ENCODE measurements around the gene ACTN1.

Gene ACTN1

GRCh38 chr14:69012256-69012953 lies 33.3 kb upstream of the ACTN1 start:
- TF ChIP-seq, protein P1, sequence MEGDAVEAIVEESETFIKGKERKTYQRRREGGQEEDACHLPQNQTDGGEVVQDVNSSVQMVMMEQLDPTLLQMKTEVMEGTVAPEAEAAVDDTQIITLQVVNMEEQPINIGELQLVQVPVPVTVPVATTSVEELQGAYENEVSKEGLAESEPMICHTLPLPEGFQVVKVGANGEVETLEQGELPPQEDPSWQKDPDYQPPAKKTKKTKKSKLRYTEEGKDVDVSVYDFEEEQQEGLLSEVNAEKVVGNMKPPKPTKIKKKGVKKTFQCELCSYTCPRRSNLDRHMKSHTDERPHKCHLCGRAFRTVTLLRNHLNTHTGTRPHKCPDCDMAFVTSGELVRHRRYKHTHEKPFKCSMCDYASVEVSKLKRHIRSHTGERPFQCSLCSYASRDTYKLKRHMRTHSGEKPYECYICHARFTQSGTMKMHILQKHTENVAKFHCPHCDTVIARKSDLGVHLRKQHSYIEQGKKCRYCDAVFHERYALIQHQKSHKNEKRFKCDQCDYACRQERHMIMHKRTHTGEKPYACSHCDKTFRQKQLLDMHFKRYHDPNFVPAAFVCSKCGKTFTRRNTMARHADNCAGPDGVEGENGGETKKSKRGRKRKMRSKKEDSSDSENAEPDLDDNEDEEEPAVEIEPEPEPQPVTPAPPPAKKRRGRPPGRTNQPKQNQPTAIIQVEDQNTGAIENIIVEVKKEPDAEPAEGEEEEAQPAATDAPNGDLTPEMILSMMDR (IDR thresholded peaks at IDR 0.05; ENCODE audit: low read depth, low read length, missing control alignments): no peak
- H3K4me3 ChIP-seq (ENCODE audit: low read depth, low read length): no peak overlapping the region
- DNase-seq (ENCODE audit: low read depth): no peak

GRCh38 chr14:69010648-69011047 lies 31.5 kb upstream of the ACTN1 start:
- TF ChIP-seq, protein P1 (IDR thresholded peaks at IDR 0.05; ENCODE audit: low read depth, low read length, missing control alignments): no peak

GRCh38 chr14:69008421-69008884 lies 29.4 kb upstream of the ACTN1 start:
- no peak for DNase-seq (ENCODE audit: low read depth)
- TF ChIP-seq, protein P1 (IDR thresholded peaks at IDR 0.05; ENCODE audit: low read depth, low read length, missing control alignments): no peak
- no peak overlapping the region for H3K4me3 ChIP-seq (ENCODE audit: low read depth, low read length)

More at GRCh38 chr14:69010648-69011047, 31.5 kb upstream of the ACTN1 start:
- DNase-seq (ENCODE audit: low read depth): no peak
- no peak overlapping the region for H3K4me3 ChIP-seq (ENCODE audit: low read depth, low read length)

DNA sequence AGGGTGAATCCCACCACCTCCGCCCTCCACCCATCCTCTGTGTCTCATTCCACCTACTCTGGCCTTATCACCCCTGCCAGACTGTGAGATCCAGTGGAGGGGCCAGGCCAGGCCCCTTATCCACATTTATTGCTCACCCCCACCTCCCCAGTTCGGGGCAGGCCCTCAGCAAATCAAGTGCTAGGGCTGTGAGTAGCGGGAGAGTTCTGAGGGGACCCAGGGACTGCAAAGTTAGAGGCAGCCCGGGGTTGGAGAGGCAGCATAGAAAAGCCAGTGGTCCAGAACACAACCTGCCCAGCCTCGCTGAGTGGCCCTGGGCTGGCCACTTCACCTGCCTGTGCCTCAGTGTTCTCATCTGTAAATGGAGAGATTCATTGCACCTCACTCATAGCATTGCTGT lies 27.2 kb upstream of the ACTN1 start:
- TF ChIP-seq, protein P1 (IDR thresholded peaks at IDR 0.05; ENCODE audit: low read depth, low read length, missing control alignments): no peak
- no peak overlapping the region for H3K4me3 ChIP-seq (ENCODE audit: low read depth, low read length)
- no peak for DNase-seq (ENCODE audit: low read depth)

DNA sequence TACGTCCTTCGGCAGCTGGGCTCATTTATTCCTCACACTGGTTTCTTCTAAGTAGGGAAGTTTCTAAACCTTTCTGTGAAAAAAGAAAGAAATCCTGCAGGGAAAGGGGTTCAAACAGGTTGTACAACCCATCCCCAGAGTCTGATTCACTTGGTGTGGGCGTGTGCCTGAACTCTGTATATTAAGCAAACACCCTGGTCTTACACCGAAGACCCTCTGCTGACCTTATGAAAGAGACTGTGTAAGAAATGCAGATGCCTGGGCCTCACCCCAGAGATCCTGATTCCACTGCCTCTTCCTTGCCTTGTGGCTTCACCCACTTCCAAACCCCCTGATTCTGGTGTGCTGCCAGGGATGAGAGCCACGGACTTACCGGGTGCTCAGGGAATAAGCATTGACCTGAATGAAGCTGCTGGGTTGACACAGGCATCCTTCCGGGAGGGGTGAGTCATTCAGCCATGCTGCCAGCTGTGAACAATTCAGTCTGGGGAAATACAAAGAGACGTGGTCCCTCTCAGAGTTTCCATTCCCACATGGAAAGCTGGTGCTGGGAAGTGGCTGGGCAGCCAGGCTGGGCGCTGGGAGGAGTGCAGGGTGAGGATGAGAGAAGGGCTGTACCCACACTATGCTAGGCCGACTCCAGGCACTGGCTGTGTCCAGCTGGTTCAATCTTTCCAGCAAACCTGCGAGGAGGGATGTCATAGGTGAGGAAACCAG lies 26.5 kb upstream of the ACTN1 start:
- no peak overlapping the region for H3K4me3 ChIP-seq (ENCODE audit: low read depth, low read length)
- TF ChIP-seq, protein P1 (IDR thresholded peaks at IDR 0.05; ENCODE audit: low read depth, low read length, missing control alignments): no peak
- DNase-seq (ENCODE audit: low read depth): no peak

GRCh38 chr14:69004731-69005431 lies 25.8 kb upstream of the ACTN1 start:
- DNase-seq (ENCODE audit: low read depth): no peak
- H3K4me3 ChIP-seq (ENCODE audit: low read depth, low read length): no peak overlapping the region
- TF ChIP-seq, protein P1 (IDR thresholded peaks at IDR 0.05; ENCODE audit: low read depth, low read length, missing control alignments): no peak

All from GM12864 (cell line).